ENCODE results near the gene TMEM72.

TMEM72 gene

DNA sequence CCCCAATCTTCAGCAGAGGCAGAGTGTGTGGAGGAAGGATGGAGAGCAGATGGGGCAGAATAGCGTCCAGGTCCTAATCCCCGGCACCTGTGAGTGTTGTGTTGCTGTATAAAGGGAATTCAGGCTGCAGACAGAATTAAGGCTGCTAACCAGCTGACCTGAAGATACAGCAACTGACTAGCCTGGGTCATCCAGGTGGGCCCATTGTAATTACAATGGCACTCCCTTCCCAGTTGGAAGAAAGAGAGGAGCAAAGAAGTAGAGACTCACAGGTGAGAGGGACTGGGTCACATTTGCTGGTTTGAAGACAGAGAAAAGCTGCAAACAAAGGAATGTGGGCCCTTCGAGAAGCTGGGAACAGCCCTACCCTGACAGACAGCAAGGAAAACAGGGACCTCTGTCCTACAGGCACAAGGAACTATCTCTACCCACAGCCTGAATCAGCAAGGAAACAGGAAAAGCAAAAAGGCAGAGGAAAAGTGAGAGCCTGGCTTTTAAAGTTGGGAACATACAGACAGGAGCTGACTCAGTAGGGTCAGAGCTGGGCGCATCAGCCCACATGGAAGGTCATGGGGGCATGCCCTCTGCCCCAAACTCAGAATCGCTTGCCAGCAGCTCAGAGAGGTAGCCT, 11.6 kb upstream of the TMEM72 start:
- TF ChIP-seq, protein P1, sequence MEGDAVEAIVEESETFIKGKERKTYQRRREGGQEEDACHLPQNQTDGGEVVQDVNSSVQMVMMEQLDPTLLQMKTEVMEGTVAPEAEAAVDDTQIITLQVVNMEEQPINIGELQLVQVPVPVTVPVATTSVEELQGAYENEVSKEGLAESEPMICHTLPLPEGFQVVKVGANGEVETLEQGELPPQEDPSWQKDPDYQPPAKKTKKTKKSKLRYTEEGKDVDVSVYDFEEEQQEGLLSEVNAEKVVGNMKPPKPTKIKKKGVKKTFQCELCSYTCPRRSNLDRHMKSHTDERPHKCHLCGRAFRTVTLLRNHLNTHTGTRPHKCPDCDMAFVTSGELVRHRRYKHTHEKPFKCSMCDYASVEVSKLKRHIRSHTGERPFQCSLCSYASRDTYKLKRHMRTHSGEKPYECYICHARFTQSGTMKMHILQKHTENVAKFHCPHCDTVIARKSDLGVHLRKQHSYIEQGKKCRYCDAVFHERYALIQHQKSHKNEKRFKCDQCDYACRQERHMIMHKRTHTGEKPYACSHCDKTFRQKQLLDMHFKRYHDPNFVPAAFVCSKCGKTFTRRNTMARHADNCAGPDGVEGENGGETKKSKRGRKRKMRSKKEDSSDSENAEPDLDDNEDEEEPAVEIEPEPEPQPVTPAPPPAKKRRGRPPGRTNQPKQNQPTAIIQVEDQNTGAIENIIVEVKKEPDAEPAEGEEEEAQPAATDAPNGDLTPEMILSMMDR (IDR thresholded peaks at IDR 0.05; ENCODE audit: extremely low read depth, missing control alignments) = no peak
- no peak for DNase-seq (ENCODE audit: low spot score)

DNA sequence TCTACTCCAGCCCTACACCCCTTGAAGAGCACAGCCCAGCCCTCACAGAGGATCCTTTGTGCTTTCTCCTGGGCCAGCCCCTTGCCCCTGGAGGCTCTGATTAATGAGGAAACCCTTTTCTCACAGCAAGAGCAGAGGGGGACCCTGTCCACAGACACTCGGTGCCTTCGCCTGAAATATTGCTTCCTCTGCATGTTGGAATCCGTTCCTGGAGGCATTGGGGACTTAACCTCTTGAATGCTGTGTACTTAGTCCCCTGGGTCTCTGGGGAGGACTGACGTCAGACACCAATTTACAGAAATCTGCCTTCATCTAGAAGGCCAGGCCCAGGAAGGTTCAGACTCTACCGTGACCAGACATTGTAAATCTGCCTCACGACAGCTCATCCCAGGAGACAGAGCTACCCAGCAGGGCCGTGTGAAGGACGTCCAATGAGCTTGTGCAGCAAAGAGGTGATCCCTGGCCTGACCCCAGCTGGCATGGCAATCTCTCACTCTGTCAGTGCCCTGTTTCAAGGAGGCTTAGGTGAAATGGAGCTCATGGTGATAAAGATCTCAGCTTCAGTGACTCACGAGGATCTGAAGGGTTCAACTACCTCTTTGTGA, 8.1 kb upstream of the TMEM72 start:
- TF ChIP-seq, protein P1 (IDR thresholded peaks at IDR 0.05; ENCODE audit: extremely low read depth, missing control alignments) = no peak
- DNase-seq (ENCODE audit: low spot score) = no peak

DNA sequence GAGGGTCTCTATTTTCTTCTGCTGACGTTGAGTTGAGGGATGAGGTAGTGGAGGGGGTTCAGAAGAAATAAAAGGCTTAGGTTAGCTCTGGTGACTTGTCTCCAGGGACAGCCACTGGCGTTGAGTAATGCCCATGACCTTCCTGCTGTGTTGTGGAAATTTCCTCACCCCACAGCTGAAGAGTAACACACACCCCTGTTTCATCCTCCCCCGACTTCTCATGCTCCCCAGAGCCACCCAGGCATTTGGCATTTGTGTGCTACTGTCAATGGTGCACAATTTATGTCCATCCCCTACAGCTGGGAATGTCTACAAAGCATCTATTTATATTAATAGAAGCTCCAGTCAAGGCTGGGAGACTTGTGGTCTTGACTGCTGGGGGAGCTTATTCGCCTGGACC, 4.7 kb upstream of the TMEM72 start:
- TF ChIP-seq, protein P1 (IDR thresholded peaks at IDR 0.05; ENCODE audit: extremely low read depth, missing control alignments) = no peak
- DNase-seq (ENCODE audit: low spot score) = no peak

DNA sequence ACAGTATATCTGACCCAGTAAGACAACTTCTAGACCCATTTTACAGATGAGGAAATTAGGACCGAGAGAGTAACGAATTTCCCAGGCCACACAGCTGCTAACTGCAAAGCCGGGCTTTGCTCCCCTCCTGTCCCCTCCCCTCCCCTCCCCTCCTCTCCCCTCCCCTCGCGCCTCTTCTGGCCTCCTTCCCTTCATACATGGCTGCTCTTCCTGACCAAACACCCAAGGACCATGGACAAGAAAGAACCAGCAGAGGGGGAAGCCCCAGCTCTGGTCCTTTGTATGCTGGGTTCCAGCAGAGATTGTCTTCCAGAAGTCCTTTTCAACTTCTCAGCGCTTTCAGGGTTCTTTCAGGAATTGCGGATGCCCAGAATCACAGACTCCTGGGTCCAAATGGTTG, 3.6 kb upstream of the TMEM72 start:
- DNase-seq (ENCODE audit: low spot score) = no peak
- TF ChIP-seq, protein P1 (IDR thresholded peaks at IDR 0.05; ENCODE audit: extremely low read depth, missing control alignments) = no peak

DNA sequence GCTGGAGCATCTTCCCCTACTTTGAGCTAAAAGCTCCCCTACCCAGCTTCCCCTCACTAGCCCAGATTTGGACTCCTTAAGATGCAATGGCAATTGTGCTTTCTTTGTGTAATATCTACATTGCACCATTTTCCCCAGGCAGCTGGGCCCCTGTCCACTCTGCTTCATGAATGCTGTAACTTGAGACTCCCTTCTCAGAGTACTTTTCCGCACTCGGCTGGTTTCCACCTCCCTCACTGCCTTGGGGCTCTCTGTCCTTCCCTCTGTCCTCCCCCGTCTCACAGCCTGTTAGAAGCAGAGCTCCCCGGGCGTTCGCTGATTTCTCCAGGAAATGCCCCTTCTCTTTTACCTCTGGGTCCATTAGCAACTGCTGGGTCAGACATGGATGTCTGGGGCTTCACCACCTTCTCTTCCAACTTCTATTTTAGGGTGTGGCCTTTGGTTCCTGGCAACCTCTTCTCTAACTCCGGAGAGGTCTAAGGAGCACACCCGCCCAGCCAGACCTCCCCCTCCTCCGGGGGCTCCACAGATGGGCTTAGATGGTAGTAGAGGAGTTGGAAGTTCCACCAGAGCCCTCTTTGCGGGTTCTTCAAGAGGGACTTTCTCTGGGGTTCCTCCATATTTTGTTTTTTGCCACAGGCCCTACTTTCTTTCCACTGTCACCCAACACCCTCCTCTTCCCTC, 2.9 kb upstream of the TMEM72 start:
- no peak for DNase-seq (ENCODE audit: low spot score)
- TF ChIP-seq, protein P1 (IDR thresholded peaks at IDR 0.05; ENCODE audit: extremely low read depth, missing control alignments) = no peak

DNA sequence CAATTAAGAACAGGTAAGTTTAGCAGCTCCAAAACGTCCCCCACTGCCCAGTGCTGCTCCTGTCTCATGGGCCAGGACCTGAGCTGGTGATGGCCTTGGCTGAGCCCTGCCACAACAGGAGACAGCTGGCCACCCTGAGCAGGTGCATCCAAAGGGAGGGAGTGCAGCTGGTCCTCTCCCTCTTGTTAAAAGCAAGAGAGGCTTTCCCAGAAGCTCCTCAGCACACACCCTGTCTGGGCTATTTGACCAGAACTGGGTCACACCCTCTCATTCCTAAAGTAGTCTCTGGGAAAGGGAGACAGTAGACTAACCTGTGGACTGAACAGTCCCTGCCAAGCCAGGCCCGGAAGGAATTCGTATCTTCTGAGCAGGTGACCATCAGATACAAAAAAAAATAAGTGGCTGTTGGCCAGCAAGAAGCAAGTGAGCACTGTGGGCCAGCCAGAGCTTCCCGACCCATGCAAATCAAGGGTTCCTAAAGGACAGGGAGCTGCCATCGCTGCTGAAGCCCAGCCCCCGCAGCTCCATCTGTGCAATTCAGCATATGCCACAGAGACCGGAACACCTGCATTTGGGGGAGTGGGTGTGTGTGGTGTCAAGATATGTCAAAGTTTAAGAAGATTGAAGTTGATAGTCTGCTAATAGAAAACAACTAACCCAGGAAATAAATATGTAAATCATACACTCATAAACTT, 2.1 kb upstream of the TMEM72 start:
- no peak for DNase-seq (ENCODE audit: low spot score)
- TF ChIP-seq, protein P1 (IDR thresholded peaks at IDR 0.05; ENCODE audit: extremely low read depth, missing control alignments) = no peak

DNA sequence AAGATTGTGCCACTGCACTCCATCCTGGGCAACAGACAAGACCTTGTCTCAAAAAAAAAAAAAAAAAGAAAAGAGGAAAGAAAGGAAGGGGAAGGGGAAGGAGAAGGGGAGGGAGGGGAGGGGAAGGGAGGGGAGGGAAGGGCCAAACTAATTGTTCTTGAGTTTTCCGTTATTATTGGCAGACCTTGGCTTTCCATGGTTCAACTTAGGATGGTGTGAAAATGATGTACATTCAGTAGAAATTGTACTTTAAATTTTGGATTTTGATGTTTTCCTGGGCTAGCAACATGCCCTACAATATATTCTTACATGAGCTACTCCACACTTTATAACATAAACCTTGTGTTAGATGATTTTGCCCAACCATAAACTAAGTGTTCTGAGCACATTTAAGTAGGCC, 1.2 kb upstream of the TMEM72 start:
- no peak for DNase-seq (ENCODE audit: low spot score)
- TF ChIP-seq, protein P1 (IDR thresholded peaks at IDR 0.05; ENCODE audit: extremely low read depth, missing control alignments) = no peak

Measured in GM20000 (cell line).